NCI-H2196 treated with DMSO at 0.1 percent for 48 hours (cell line): ENCODE measurements around the gene MIER1.
"Not testable (repeated sequence)": the region's sequence is repeated elsewhere in the genome, so short reads cannot be mapped to it uniquely, and the experiment has no call there.

ENCODE experiments used
- DNase-seq: peaks from one replicate; lab custom pipeline; 2025; ENCODE audit not compliant: unreplicated experiment; lab: John Stamatoyannopoulos, UW

MIER1 gene

GRCh38 chr1:66937529-66938234 is 12.9 kb downstream of the MIER1 start:
- DNase-seq = no peak

- no peak for DNase-seq
Measured at GRCh38 chr1:66938613-66939012, 13.8 kb downstream of the MIER1 start.

GRCh38 chr1:66940981-66941380 is 16.2 kb downstream of the MIER1 start:
- no peak for DNase-seq

- no peak for DNase-seq
Measured at GRCh38 chr1:66943361-66943969, 18.7 kb downstream of the MIER1 start.

- DNase-seq = no peak
Measured at GRCh38 chr1:66944330-66945274, 19.8 kb downstream of the MIER1 start.

- DNase-seq = no peak
Measured at GRCh38 chr1:66945316-66945715, 20.5 kb downstream of the MIER1 start.

GRCh38 chr1:66947267-66947666 is 22.5 kb downstream of the MIER1 start:
- DNase-seq = no peak

- no peak for DNase-seq
Measured at GRCh38 chr1:66951513-66951912, 26.7 kb downstream of the MIER1 start.

- no peak for DNase-seq
Measured at GRCh38 chr1:66954208-66954607, 29.4 kb downstream of the MIER1 start.

GRCh38 chr1:66957938-66958337 is 33.1 kb downstream of the MIER1 start:
- no peak for DNase-seq

GRCh38 chr1:66966188-66966873 is 41.5 kb downstream of the MIER1 start:
- not testable (repeated sequence) for DNase-seq

- DNase-seq = no peak
Measured at GRCh38 chr1:66968574-66968973, 43.8 kb downstream of the MIER1 start.

- DNase-seq = no peak
Measured at GRCh38 chr1:66978201-66978600, 53.4 kb downstream of the MIER1 start.

GRCh38 chr1:66979621-66980020 is 54.8 kb downstream of the MIER1 start:
- not testable (repeated sequence) for DNase-seq

GRCh38 chr1:66980745-66981367 is 56.1 kb downstream of the MIER1 start:
- peak; percentile 69 for DNase-seq

GRCh38 chr1:66981679-66982078 is 56.9 kb downstream of the MIER1 start:
- DNase-seq = peak; percentile 36

GRCh38 chr1:66982561-66983260 is 57.9 kb downstream of the MIER1 start:
- DNase-seq = no peak

GRCh38 chr1:66984491-66984890 is 59.7 kb downstream of the MIER1 start:
- DNase-seq = no peak

- no peak for DNase-seq
Measured at GRCh38 chr1:66985835-66986234, 61.0 kb downstream of the MIER1 start.

GRCh38 chr1:66993076-66993475 is 68.3 kb downstream of the MIER1 start:
- no peak for DNase-seq
